Islet of Langerhans (tissue), 1 donor: ENCODE data around the gene DCAF10.

Experiments used
- FAIRE-seq: peaks from one replicate; lab custom pipeline; 2011; peaks lifted over from hg19 to GRCh38; lab: Jason Lieb, UNC

Gene DCAF10

DNA sequence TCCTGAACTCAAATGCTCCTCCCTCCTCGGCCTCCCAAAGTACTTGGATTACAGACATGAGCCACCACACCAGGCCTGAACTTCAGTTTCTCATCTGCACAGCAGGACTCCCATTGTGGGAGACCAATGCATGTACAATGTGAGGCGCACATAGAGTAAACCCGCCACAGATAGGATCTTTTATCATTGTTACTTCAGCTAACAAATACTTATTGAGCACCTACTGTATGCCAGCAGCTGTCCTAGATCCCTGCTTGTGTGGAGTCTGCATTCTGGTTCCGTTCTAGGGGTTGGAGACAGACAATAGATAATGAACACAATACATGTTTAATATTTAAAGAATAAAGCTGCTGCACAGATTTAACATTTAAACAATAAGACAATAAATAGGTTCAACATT is 109.7 kb downstream of the DCAF10 start:
- no peak for FAIRE-seq

DNA sequence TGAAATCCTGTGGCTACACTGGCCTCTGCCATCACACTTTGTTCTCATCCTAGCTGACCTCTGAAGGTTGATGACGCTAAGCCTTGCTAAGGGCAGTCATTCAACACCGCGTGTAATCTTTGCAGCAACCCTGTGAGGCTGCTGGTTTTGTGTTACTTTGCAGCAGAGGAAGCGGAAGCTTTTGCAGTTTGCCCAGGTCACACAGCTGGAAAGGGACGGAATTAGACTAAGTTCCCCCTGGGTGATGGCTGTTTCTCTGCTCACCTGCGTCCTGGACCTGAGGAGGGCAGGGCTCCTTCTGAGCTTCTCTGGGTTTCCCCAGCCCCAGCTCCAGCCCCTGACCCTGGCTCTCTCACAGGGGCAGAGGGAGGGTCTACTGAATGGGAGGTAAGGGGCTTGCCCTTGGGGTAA is 110.7 kb downstream of the DCAF10 start:
- no peak for FAIRE-seq

DNA sequence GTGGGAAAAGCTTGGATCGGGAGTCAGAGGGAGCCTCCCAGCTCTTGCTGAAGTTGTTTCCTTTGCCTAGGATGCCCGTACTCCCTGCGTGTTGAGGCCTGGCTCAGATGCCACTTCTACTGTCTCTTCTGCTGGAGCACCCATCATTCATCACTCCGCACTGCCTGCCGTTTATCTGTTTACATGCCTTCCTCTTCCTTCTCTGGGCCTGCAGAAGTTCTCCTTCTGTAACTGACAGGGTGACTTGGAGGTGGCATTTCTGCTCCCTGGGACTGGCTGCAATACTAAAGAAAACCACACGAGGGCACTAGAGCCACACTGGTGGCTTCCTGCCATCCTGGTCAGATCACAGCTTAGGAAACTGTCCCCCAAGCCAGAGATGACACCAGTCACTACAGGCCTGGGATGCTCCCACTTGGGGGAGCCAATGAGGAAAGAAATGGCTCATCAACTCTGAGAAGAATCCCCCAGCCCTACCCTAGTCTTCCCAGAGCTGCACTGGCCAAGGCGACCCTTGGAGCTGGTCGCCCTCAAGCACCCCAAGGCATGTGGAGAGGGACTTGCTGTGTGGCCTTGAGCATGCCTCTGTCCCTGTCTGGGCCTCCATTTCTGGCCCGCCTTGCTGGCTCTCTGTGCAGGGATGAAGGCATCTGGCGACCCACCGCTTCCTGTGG is 113.0 kb downstream of the DCAF10 start:
- FAIRE-seq, result peak; percentile 88

DNA sequence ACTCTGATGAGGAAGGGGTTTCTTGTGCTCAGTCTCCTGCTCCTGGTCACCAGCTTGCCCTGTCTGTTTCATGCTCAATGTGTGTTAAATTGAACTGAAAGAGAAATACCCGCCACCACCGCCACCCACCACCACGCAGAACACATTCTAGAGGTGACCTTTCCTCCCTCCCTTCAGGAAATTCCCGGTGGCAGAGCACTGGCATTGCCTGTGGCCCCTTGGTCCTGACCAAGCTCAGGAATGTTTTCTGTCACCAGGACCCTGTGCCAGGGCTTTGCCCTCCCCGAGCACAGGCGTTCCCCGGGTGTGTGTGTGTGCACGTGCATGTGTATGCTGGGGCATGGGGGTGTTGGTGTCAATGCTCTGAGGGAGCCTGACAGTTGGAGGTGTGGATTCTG is 113.6 kb downstream of the DCAF10 start:
- no peak for FAIRE-seq

DNA sequence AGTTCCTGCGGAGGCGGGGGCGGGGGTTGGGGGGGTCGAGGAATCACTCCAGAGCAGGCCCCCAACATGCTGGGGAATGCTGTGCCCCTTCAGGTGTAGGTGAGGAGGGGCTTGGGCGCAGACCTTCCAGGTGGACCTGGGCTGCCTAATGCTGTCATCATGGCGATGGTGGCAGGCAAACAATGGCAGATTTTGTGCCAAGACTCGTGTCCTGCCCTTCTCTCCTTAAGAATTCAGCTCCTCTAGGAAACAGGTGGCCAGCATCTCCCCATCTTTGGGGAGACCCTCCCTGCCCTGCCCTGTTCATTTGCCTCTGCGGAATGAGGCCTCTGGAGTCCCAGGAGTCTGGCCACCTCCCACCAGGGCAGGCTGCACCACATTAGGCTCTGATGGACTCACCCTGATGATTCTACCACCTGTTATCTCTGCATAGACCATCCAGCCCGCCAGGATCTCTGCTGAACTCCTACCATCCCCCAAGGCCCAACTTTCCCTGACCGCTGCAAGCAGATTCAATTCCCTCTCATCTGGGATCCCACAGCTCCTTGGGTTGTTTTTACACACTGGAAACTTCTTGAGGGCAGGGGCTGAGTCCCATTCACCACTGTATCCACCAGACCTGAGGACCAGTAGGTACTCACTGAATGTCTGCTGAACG is 114.2 kb downstream of the DCAF10 start:
- no peak for FAIRE-seq

DNA sequence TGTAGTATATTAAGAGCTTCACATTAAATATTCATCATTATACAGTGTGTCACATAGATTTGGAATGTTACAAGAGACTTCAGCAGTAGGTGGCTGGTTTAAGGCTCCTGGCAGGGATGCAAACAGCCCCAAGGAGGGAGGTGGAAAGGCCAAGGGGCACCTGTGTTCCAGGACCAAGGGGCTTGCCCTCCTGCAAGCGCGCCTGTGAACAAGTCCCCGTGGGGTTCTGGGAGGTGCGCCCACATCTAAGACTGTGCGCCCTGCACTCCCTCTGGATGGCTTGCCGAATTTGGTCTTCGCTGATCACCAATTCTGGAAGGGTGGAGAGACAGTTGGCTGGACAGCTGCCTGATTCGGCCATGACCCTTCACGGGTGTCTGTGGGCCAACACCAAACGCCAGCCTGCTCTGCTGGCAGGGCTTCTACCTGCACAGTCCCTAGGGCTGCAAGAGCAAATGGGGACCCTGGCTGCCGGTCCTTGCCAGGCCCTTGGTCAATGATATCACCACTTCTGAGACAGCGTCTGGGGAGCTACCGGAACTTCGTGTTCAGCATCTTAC is 115.4 kb downstream of the DCAF10 start:
- FAIRE-seq, result no peak

- no peak for FAIRE-seq
Measured at GRCh38 chr9:37916471-37917312, 116.1 kb downstream of the DCAF10 start.
